Esophagus muscularis mucosa (tissue), 4 donors: Measurements from ENCODE around the gene NFAM1.

Experiments used
- EP300 ChIP-seq: sonication (generic); formaldehyde crosslinking; IDR thresholded peaks from one replicate; pipeline ENCODE4 v1.6.1; 2017; ENCODE audit warnings: antibody characterized with exemption
- POLR2A ChIP-seq: fragments of 450-650 bp; IDR thresholded peaks from one replicate; pipeline ENCODE4 v1.6.1; 2017; ENCODE audit warnings: antibody characterized with exemption, moderate library complexity, mild to moderate bottlenecking, low read depth
- TF ChIP-seq, protein P1 (sequence below), 3 experiments: fragments of 200-600 bp in 2 of 3; fragments of 450-650 bp in 1 of 3; sonication (generic) in 2 of 3; IDR thresholded peaks; one replicate each; pipeline ENCODE4 v1.5.1; 2017 to 2019; ENCODE audit warnings: antibody characterized with exemption in 3 of 3, mild to moderate bottlenecking in 2 of 3, moderate library complexity in 1 of 3

- TF ChIP-seq, protein P1, sequence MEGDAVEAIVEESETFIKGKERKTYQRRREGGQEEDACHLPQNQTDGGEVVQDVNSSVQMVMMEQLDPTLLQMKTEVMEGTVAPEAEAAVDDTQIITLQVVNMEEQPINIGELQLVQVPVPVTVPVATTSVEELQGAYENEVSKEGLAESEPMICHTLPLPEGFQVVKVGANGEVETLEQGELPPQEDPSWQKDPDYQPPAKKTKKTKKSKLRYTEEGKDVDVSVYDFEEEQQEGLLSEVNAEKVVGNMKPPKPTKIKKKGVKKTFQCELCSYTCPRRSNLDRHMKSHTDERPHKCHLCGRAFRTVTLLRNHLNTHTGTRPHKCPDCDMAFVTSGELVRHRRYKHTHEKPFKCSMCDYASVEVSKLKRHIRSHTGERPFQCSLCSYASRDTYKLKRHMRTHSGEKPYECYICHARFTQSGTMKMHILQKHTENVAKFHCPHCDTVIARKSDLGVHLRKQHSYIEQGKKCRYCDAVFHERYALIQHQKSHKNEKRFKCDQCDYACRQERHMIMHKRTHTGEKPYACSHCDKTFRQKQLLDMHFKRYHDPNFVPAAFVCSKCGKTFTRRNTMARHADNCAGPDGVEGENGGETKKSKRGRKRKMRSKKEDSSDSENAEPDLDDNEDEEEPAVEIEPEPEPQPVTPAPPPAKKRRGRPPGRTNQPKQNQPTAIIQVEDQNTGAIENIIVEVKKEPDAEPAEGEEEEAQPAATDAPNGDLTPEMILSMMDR (IDR thresholded peaks at IDR 0.05) = no peak
- no peak for TF ChIP-seq EP300
- TF ChIP-seq POLR2A = no peak
These were observed 75.7 kb downstream of the NFAM1 start for GRCh38 chr22:42356533-42356932.
